ENCODE measurements around the gene SH3BP5.
A peak's percentile ranks its signal among the peaks of the same experiment; 100 is the strongest.

SH3BP5 gene

GRCh38 chr3:15243822-15244482 lies 88.4 kb downstream of the SH3BP5 start:
- no peak for DNase-seq

- DNase-seq, result no peak
Measured at GRCh38 chr3:15241341-15241740, 91.0 kb downstream of the SH3BP5 start.

DNA sequence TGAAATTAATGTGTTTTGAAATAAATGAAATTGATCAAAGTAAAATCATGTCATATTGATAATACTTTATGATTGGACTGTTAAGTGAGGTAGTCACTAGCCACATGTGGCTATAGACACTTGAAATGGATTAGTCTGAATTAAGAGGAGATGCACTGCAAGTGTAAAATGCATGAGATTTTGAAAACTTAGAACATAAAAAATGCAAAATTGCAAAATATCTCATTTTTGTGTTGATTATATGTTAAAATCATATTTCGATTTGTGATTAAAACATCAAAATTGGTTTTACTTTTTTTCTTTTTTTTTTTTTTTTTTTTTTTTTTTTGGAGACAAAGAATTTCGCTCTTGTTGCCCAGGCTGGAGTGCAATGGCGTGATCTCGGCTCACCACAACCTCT lies 103.1 kb downstream of the SH3BP5 start:
- DNase-seq, result no peak

GRCh38 chr3:15228147-15228546 lies 104.2 kb downstream of the SH3BP5 start:
- DNase-seq, result no peak

DNA sequence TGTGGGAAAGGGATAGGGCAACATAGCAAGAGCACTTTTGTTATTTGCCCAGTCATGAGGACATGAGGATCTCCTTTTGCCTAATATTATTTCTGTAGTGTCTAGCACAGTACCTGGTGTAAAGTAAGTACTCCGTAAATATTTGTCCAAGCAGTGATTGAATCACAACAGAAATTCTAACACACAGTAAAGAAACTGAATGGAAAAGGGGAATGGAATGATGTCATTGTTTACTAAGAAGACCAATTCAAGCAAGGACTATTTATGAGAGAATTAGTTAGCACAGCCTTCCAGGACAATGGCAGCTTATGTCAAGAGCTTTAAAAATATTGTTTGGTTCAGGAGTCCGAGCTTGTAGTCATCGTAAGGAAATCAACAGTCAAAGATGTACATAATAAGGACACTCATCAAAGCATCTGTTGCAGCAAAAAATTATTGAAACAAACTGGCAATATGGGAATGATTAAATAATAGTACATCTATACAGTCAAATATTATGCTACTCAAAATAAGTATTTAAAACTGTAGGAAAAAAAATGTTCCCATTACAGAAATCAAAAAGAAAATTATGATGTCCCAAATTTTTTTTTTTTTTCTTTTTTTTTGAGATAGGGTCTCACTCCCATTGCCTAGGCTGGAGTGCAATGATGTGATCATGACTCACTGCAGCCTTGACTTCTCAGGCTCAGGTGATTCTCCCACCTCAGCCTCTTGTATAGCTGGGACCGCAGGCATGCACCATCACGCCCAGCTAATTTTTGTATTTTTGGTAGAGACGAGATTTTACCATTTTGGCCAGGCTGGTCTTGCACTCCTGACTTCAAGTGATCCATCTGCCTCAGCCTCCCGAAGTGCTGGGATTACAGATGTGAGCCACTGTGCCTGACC lies 108.5 kb downstream of the SH3BP5 start:
- no peak for DNase-seq

- no peak for DNase-seq
Measured at GRCh38 chr3:15221574-15222217, 110.7 kb downstream of the SH3BP5 start.

GRCh38 chr3:15220661-15221060 lies 111.7 kb downstream of the SH3BP5 start:
- no peak for DNase-seq

GRCh38 chr3:15220056-15220455 lies 112.3 kb downstream of the SH3BP5 start:
- no peak for DNase-seq

- no peak for DNase-seq
Measured at GRCh38 chr3:15218689-15219088, 113.7 kb downstream of the SH3BP5 start.

GRCh38 chr3:15217841-15218267 lies 114.5 kb downstream of the SH3BP5 start:
- no peak for DNase-seq

DNA sequence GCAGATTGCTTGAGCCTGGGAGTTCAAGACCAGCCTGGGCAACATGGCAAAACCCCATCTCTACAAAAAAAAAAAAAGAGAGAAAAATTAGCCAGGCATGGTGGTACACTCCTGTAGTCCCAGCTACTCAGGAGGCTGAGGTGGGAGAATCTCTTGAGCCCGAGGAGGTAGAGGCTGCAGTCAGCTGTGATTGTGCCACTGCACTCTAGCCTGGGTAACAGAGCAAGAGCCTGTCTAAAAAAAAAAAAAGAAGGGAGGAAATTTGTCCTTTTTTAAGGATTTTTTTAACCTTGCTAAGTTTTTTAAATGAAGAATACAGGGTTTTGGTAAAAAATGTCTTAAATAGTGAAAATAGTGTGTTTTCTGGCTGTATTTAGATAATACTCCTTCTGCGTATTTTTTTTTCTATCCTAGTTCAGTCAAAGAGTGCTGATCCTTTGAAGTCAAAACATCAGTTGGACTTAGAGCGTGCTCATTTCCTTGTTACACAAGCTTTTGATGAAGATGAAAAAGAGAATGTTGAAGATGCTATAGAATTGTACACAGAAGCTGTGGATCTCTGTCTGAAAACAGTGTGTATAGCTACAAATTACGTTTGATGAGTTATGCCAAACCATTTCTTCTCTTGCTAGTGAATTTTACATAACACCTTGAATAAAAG lies 115.2 kb downstream of the SH3BP5 start:
- DNase-seq, result no peak

- DNase-seq, result no peak
Measured at GRCh38 chr3:15216501-15216900, 115.9 kb downstream of the SH3BP5 start.

GRCh38 chr3:15215996-15216395 lies 116.4 kb downstream of the SH3BP5 start:
- DNase-seq, result peak; percentile 14

DNA sequence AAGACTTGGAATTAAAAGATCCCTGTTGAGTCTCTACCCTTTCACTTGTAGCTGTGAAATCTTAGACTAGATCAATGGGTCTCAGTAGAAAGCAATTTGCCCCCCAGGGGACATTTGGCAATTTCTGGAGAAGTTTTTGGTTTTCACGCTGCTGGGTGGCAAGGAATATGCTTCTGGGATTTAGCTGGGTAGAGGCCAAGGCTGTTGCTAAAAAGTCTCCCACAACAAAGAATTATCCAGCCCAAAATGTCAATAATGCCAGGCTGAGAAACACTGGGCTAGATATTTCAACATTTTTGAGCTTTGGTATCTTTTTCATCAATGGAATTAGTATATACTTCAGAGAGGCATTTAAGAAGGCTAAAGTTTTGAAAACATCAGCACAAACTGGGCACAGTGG lies 117.6 kb downstream of the SH3BP5 start:
- no peak for DNase-seq

DNA sequence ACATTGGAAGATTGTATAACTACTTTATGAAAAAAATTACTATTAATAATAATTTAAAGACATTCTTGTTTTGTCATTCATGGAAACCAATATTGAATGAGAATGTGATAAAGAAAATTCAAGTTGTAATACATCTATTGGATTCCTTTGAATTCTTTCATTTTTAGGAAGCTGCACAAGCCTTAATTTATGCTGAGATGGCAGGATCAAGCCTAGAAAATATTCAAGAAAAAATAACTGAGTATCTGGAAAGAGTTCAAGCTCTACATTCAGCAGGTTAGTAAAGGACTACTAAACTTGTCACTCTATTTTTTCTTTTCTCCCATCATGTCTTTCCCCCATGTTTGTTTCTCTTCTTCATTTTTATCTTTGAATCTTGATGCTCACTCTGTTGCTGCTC lies 120.4 kb downstream of the SH3BP5 start:
- DNase-seq, result no peak

DNA sequence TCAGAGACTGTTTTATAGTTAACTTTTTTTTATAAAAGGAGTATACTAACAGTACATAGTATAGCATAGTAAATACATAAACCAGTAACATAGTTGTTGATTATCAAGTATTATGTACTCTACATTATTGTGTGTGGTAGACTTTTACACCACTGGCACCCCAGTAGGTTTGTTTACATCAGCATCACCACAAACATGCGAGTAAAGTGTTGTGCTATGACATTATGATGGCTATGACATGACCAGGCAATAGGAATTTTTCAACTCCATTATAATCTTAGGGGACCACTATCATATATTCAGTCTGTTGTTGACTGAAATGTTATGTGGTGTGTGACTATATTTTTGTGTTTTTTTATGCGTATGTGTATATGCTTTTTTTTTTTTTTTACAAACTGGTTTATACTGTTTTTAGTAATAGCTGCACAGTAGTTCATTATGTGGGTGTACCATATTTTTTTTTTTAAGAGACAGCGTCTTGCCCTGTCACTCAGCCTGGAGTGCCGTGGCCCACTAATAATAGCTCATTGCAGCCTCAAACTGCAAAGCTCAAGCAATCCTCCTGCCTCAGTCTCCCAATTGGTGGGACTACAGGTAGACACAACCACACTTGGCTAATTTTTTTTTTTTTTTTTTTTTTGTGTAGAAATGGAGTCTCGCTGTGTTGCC lies 124.4 kb downstream of the SH3BP5 start:
- peak; percentile 1 for DNase-seq

DNA sequence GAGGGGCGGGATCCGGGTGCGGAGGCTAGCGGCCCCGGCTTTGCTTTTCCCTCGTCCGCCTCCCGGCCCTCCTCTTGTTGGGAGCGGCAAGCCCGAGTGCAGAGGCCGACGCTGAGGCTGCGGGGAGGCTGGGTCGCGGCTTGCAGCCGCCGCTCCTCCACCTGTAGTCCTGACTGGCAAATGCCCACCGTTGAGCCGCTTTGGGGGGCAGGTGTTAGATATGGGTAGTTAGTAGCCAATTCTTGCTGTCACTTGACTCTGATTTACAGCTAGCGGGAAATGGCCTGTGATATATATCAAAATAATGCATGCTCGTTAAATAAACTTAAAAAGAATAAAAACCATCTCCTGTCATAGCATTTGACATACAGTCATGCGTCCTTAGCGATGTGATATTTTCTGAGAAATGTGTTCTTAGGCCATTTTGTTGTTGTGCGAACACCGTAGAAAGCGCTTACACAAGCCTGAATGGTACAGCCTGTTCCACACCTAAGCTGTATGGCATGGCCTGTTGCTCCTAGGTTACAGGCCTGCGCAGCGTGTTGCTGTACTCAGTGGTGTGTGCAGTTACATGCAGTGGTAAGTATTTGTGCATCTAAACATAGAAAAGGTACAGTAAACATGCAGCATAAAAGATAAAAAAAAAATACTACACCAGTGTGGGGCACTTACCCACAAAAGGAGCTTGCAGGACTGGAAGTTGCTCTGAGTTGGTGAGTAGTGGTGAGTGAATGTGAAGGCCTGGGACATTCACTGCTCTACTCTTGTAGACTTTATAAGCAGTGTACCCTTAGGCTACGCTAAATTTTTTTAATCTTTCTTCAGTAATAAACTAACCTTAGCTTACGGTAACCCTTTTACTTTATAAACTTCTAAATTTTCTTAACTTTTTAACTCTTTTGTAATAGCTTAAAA lies 125.5 kb downstream of the SH3BP5 start:
- peak; percentile 23 for DNase-seq

GRCh38 chr3:15205934-15206661 lies 126.3 kb downstream of the SH3BP5 start, which contains the start of gene CAPN7:
TSS of gene CAPN7 (plus strand) at chr3:15206246. CDS start at chr3:15206496, 250 bp downstream.
- DNase-seq, result peak; percentile 94

DNA sequence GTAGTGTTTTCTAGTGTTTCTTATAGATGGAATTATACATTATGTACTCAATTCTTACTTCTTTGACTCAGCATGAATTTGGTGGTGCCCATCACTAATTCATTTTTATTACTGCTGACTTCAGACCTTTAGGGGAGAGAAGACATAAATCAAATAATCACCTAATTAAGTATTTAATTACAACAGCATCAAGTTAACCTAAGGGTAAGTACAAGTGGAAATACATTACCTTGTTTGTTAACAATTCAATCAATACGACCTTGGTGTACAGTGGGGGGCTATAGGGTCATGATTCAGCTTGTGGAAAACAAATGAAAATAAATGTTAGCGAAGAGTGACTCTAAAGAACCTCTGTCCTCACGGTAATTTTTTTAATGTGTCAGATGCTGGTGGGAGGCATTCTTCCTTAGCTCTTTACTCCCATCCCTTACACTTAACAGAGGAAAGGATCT lies 126.9 kb downstream of the SH3BP5 start:
- no peak for DNase-seq

Data from fibroblast of skin of abdomen (primary cell).